SH-SY5Y (cell line): ENCODE measurements around the gene TMOD2.

ENCODE experiments used
- GATA2 ChIP-seq: IDR thresholded peaks from 2 replicates; pipeline ENCODE4 v1.6.1; 2011; ENCODE audit warnings: mild to moderate bottlenecking, low read depth, low read length
- GATA3 ChIP-seq: IDR thresholded peaks from 2 replicates; pipeline ENCODE4 v1.6.1; 2011; ENCODE audit warnings: low read depth, mild to moderate bottlenecking, low read length, moderate library complexity

Gene TMOD2

DNA sequence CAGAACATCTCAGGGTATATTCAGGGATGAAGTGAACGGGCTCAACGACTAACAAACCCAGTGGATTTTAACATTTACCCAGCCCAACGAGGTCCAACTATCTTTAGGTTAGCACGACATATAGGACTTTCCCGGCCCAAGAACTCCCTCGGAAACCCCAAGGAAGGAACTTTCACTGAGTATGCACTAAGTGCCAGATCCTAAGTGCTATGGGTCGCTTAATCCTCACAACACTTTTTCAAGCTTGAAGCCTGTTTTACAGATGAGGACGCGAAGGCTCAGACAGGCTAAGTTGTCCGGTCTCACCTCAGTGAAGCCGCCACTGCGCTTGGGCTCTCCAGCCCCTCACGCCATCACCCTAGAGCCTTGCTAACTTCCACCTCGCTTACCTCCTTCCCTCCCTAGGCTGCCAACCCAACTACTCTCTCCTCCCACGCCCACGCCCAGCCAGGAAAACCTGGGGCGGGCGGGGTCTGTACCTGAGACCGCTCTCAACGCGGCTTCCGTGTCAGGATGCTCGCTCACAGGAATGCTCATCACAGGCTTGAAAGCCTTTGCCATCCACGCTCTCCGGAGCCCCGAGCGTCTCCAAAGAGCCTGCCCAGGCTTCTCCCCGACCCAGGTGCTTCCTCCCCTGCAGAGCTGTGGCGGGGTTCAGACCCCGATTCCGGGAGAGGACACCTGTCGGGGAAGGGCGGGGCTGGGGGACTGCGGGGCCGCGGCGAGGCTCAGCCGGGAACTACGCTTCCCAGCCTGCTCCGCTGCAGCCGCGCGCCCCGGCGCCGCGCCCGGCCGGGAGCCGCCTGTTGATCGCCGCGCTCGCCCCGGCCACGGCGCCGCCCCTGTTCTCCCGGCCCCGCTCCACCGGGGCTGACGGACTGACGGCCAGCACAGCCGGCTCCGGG is at the start of gene TMOD2:
Gene TMOD2, plus strand, starts transcription at position 806 of the 905 bp plus-strand sequence. CDS start 14,845 bp downstream, outside the sequence.
- TF ChIP-seq GATA3 = no peak
- no peak for TF ChIP-seq GATA2

DNA sequence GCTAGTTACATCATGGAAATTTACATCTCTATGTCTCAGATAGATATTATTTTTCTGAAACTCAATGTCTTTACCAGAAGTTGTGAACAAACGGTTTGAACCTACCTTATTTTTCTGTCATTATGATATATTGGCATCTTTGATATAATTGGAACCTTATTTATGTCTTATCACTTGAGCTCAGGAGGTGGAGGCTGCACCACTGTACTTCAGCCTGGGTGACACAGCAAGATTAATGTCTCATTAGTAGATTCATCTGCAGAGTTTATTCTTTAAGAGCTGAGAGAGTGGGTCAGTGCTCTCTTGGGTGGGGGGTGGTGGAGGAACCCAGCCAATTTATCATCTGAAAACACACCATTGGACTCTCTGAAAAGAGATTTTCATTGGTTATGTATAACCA is 48.7 kb upstream of the TMOD2 start:
- TF ChIP-seq GATA2 (no peak), GATA3 (no peak)

- TF ChIP-seq GATA3 (no peak), GATA2 (no peak)
Observed at GRCh38 chr15:51706291-51706690, 45.1 kb upstream of the TMOD2 start.

DNA sequence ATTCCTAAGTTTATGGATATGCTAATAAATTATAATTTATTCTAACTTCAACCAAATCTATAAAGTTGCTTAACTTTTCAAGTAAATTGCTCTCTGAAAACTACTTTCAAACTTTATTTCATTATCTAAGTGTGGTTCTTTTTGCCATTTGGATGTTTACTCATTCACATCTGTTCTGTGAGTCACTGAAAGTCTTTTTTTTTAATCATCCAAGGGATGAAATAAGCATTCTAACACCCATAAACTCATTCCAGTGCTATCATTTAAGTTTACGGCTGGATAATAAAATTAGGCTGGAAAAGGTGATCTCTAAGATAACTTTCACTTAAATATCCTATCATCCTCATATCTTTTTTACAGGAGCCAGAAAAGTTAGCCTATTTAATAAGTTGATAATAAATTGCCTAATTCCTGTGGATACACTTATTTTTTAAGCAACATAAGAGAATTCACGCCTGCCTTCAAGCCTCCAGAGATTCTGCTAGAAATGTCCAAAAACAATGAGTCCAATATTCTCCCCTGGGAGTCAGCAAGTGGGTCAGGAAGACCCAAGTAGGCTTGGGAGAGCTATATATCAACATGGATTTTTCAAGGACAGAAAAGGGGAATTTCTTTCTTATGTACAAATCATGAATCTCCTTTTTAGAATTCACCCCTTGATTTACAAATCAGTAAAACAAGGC is 44.3 kb upstream of the TMOD2 start:
- no peak for TF ChIP-seq GATA2
- TF ChIP-seq GATA3 = no peak

GRCh38 chr15:51708013-51708412 is 43.4 kb upstream of the TMOD2 start:
- no peak for TF ChIP-seq GATA2
- TF ChIP-seq GATA3 = no peak

GRCh38 chr15:51709031-51709430 is 42.4 kb upstream of the TMOD2 start:
- no peak for TF ChIP-seq GATA3
- TF ChIP-seq GATA2 = no peak

- TF ChIP-seq GATA3 = no peak
- no peak; the same call in 1 of the 2 replicates for TF ChIP-seq GATA2
Observed at GRCh38 chr15:51714162-51714561, 37.2 kb upstream of the TMOD2 start.

DNA sequence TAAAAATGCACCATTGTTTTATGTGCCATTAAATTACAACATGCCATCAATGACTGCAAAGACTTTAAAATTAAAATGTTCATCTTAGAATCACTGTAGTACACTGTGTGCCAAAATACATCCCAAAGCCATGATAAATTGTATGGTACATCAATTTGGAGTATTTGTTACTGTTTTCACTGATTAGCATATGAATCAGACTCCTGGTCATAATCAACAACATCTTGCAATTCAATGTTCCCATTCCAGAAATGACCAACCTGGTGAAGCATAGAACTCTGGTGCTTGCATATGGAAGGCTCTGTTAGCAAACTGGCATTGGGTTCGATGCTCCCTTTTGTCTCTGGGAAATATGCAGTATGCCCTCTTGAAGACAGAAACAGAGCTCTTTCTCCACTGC is 36.5 kb upstream of the TMOD2 start:
- TF ChIP-seq GATA3 = no peak
- TF ChIP-seq GATA2 = no peak

DNA sequence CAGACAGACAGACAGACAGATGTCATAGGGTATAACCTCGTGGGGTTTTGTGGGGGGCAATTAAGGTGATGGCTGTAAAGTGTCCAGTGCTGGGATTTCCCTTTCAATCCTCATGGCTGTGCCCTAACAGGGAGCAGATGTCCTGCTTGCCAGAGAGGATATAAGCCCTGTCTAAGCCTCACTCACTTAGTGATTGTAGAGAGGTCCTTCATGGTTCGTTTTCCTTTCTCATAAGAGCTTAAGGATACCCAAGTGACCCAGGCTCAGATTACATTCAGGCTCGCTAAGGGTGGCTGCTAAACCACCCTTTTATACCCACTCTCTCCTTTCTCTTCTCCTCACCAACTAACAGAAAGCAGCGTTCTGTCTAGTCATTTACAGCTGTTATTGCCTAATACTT is 33.2 kb upstream of the TMOD2 start:
- no peak for TF ChIP-seq GATA2
- TF ChIP-seq GATA3 = no peak

- TF ChIP-seq GATA2 (no peak), GATA3 (no peak)
Observed at GRCh38 chr15:51718746-51719145, 32.7 kb upstream of the TMOD2 start.

DNA sequence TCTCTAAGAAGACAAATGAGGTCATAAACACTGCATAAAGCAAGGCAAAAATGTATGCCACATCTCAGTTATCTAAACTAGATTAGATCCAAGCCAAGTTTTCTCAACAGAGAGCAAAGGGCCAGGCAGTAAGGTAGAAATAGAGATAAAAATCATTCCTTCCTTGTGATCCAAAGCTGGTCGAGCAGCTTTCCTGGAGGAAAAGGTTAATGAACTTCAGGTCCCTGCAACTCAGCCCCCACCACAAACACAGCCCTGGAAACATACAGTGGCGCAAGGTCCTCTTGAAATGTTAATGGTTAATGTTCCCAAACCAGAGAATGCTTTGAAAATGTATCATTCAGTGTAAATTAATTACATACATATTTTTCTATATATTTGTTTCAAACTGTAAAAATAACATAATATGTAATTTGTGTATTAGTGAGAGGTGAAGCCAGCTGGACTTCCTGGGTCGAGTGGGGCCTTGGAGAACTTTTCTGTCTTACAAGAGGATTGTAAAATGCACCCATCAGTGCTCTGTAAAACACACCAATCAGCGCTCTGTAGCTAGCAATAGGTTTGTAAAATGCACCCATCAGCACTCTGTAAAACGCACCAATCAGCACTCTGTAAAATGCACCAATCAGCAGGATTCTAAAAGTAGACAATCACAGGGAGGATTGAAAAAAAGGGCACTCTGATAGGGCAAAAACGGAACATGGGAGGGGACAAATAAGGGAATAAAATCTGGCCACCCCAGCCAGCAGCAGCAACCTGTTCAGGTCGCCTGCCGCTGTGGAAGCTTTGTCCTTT is 31.0 kb upstream of the TMOD2 start:
- TF ChIP-seq GATA3 (no peak), GATA2 (no peak)

- TF ChIP-seq GATA2 (no peak), GATA3 (no peak)
Observed at GRCh38 chr15:51721199-51721960, 30.0 kb upstream of the TMOD2 start.

- TF ChIP-seq GATA2 (no peak), GATA3 (no peak)
Observed at GRCh38 chr15:51724199-51724598, 27.2 kb upstream of the TMOD2 start.
